Hippocampal formation (tissue), 2 donors: Measurements from ENCODE around the gene RAD18.

Source experiments
- DNase-seq, 2 donors: peaks; one replicate each; lab custom pipeline; 2025; lab: John Stamatoyannopoulos, UW

The RAD18 gene

GRCh38 chr3:8963137-8963853, at the start of gene RAD18:
Gene RAD18, minus strand, starts transcription at chr3:8963472. Its CDS starts 87 bp downstream, at chr3:8963385.
- peak; percentile 81 to 85 for DNase-seq

- no peak for DNase-seq
Measured at GRCh38 chr3:9012521-9012920, 49.2 kb upstream of the RAD18 start.

- no peak for DNase-seq
Measured at GRCh38 chr3:9009976-9010545, 46.8 kb upstream of the RAD18 start.

- no peak for DNase-seq
Measured at GRCh38 chr3:9008550-9009255, 45.4 kb upstream of the RAD18 start.

GRCh38 chr3:9007928-9008327, 44.7 kb upstream of the RAD18 start:
- no peak for DNase-seq

- DNase-seq = no peak
Measured at GRCh38 chr3:9007213-9007612, 43.9 kb upstream of the RAD18 start.

GRCh38 chr3:9000041-9000440, 36.8 kb upstream of the RAD18 start:
- DNase-seq = no peak

- no peak for DNase-seq
Measured at GRCh38 chr3:8997151-8997550, 33.9 kb upstream of the RAD18 start.

GRCh38 chr3:8996681-8997121, 33.4 kb upstream of the RAD18 start:
- DNase-seq = peak in 1 of 2 donors; percentile 70

GRCh38 chr3:8996216-8996615, 32.9 kb upstream of the RAD18 start:
- DNase-seq = no peak

GRCh38 chr3:8994226-8994625, 31.0 kb upstream of the RAD18 start:
- no peak for DNase-seq

GRCh38 chr3:8993331-8993730, 30.1 kb upstream of the RAD18 start:
- DNase-seq = no peak

- no peak for DNase-seq
Measured at GRCh38 chr3:8992854-8993253, 29.6 kb upstream of the RAD18 start.

- no peak for DNase-seq
Measured at GRCh38 chr3:8992199-8992598, 28.9 kb upstream of the RAD18 start.

- no peak for DNase-seq
Measured at GRCh38 chr3:8990266-8991215, 27.3 kb upstream of the RAD18 start.

GRCh38 chr3:8988791-8989558, 25.7 kb upstream of the RAD18 start:
- no peak for DNase-seq

- no peak for DNase-seq
Measured at GRCh38 chr3:8988384-8988655, 25.0 kb upstream of the RAD18 start.

- DNase-seq = peak; percentile 30 to 76
Measured at GRCh38 chr3:8987645-8988383, 24.5 kb upstream of the RAD18 start.

GRCh38 chr3:8987226-8987625, 24.0 kb upstream of the RAD18 start:
- no peak for DNase-seq

GRCh38 chr3:8986741-8987140, 23.5 kb upstream of the RAD18 start:
- DNase-seq = no peak

GRCh38 chr3:8985876-8986275, 22.6 kb upstream of the RAD18 start:
- DNase-seq = no peak
